Activated CD8-positive, alpha-beta memory T cell treated with anti-CD3 and anti-CD28 coated beads, Interleukin-2, amount 50 U/mL, for 1 hour (primary cell): Measurements from ENCODE around the gene MBD5.
"Not testable (repeated sequence)": the region's sequence is repeated elsewhere in the genome, so short reads cannot be mapped to it uniquely, and the experiment has no call there.

Experiments
- DNase-seq: peaks from one replicate; pipeline ENCODE4 v3.0.0-alpha.2; 2020; ENCODE audit errors: extremely low read depth

The MBD5 gene

GRCh38 chr2:148021059-148021861 is at the start of gene MBD5:
Gene MBD5 (plus strand): TSS chr2:148021091.
- no peak for DNase-seq

GRCh38 chr2:147976102-147976501 is 44.8 kb upstream of the MBD5 start:
- no peak for DNase-seq

GRCh38 chr2:147977679-147978078 is 43.2 kb upstream of the MBD5 start:
- no peak for DNase-seq

GRCh38 chr2:147980940-147981528 is 39.9 kb upstream of the MBD5 start:
- DNase-seq, result no peak

- DNase-seq, result no peak
Measured at GRCh38 chr2:147989102-147989501, 31.8 kb upstream of the MBD5 start.

- no peak for DNase-seq
Measured at GRCh38 chr2:147989809-147990403, 31.0 kb upstream of the MBD5 start.

GRCh38 chr2:147994965-147995364 is 25.9 kb upstream of the MBD5 start:
- not testable (repeated sequence) for DNase-seq

GRCh38 chr2:147996828-147997227 is 24.1 kb upstream of the MBD5 start:
- no peak for DNase-seq

- DNase-seq, result no peak
Measured at GRCh38 chr2:147998203-147998602, 22.7 kb upstream of the MBD5 start.

- DNase-seq, result no peak
Measured at GRCh38 chr2:147999126-147999525, 21.8 kb upstream of the MBD5 start.

GRCh38 chr2:148000095-148000494 is 20.8 kb upstream of the MBD5 start:
- no peak for DNase-seq

- DNase-seq, result not testable (repeated sequence)
Measured at GRCh38 chr2:148002420-148002819, 18.5 kb upstream of the MBD5 start.

GRCh38 chr2:148006249-148007007 is 14.5 kb upstream of the MBD5 start:
- DNase-seq, result no peak

- DNase-seq, result no peak
Measured at GRCh38 chr2:148007219-148007900, 13.5 kb upstream of the MBD5 start.

GRCh38 chr2:148008411-148008810 is 12.5 kb upstream of the MBD5 start:
- not testable (repeated sequence) for DNase-seq

- no peak for DNase-seq
Measured at GRCh38 chr2:148013876-148014275, 7.0 kb upstream of the MBD5 start.

- no peak for DNase-seq
Measured at GRCh38 chr2:148014616-148015015, 6.3 kb upstream of the MBD5 start.

GRCh38 chr2:148020111-148021058 is 506 bp upstream of the MBD5 start, which contains the start of gene ORC4:
Gene ORC4 (minus strand): TSS chr2:148020737. CDS start chr2:147975958, 44,779 bp downstream.
- peak; percentile 97 for DNase-seq

GRCh38 chr2:148021886-148022285 is 995 bp downstream of the MBD5 start:
- no peak for DNase-seq

GRCh38 chr2:148022351-148022750 is 1.5 kb downstream of the MBD5 start:
- DNase-seq, result no peak
